Astrocyte (in vitro differentiated cells and primary cell): Measurements from ENCODE around the gene RPH3AL.

Experiments used
- CTCF ChIP-seq: IDR thresholded peaks from 2 replicates; pipeline ENCODE4 v1.5.1; 2011; ENCODE audit warnings: low read depth, mild to moderate bottlenecking, inconsistent platforms, low read length, moderate library complexity; ENCODE audit not compliant: insufficient read depth
- EZH2 ChIP-seq: IDR thresholded peaks from 2 replicates; pipeline ENCODE4 v1.6.1; 2012; ENCODE audit warnings: mild to moderate bottlenecking, low read length, inconsistent platforms; ENCODE audit not compliant: insufficient read depth

- TF ChIP-seq CTCF (no peak), EZH2 (no peak)
Measured at GRCh38 chr17:384622-385177, 32.1 kb upstream of the RPH3AL start.
